Thoracic aorta (tissue), 2 donors: ENCODE results near the gene LDLRAD4. TPM values are rescaled to one million over a fixed set of nuclear protein-coding genes. Genes with fewer than 3 reads are reported as not detected.
"Not testable (repeated sequence)": the region's sequence is repeated elsewhere in the genome, so short reads cannot be mapped to it uniquely, and the experiment has no call there.

ENCODE experiments used
- ATAC-seq: fragments of 150-250 bp; one replicate; pipeline ENCODE4 v1.8.0; 2017; ENCODE audit warnings: low read depth; ENCODE audit not compliant: insufficient number of reproducible peaks, low FRiP score
- DNase-seq: peaks from one replicate; pipeline ENCODE4 v3.0.0-alpha.2; 2020; ENCODE audit warnings: low spot score
- H3K27ac ChIP-seq, 2 donors: fragments of 200-600 bp; sonication (generic); 1 replicate in 1 of 2; 2 replicates in 1 of 2; pipeline ENCODE4 v1.5.1; 2016; ENCODE audit warnings: mild to moderate bottlenecking in 2 of 2, moderate library complexity in 2 of 2
- H3K27me3 ChIP-seq: fragments of 200-600 bp; sonication (generic); replicated peaks from 2 replicates; pipeline ENCODE4 v1.6.0; 2016; ENCODE audit warnings: mild to moderate bottlenecking; ENCODE audit not compliant: insufficient read depth
- H3K36me3 ChIP-seq: fragments of 200-600 bp; sonication (generic); one replicate; pipeline ENCODE4 v1.5.1; 2016
- H3K4me1 ChIP-seq, 2 donors: fragments of 200-600 bp; sonication (generic); 1 replicate in 1 of 2; 2 replicates in 1 of 2; pipeline versions ENCODE4 v1.5.1 to v1.6.0; 2016; ENCODE audit warnings: low read depth in 2 of 2, mild to moderate bottlenecking in 1 of 2; ENCODE audit not compliant: control insufficient read depth in 1 of 2
- H3K4me3 ChIP-seq: fragments of 200-600 bp; sonication (generic); 2 replicates; pipeline ENCODE4 v1.5.1; 2016; ENCODE audit warnings: mild to moderate bottlenecking
- H3K9me3 ChIP-seq: fragments of 200-600 bp; sonication (generic); 2 replicates; pipeline ENCODE4 v1.5.1; 2016
- CTCF ChIP-seq: fragments of 200-600 bp; sonication (generic); IDR thresholded peaks from one replicate; pipeline ENCODE4 v1.5.1; 2019; ENCODE audit warnings: antibody characterized with exemption
- total RNA-seq, 2 donors: library from RNA; depleted of rRNA; stranded (reverse); fragments of >200 nt; gene quantifications; one replicate each; pipeline versions ENCODE4 v1.1.0 to v1.2.3, GENCODE V29; 2016

Gene LDLRAD4
- total RNA-seq, 2 donors from 2014 or later = 98.4 to 135 TPM

GRCh38 chr18:13661779-13662256 is 443.3 kb downstream of the LDLRAD4 start:
- peaks cover 17 to 45% of the 10 kb centered on the region in 2 donors for H3K4me1 ChIP-seq
- DNase-seq = no peak
- no peak overlapping the region for H3K27ac ChIP-seq
- no peaks in the 10 kb centered on the region for H3K27me3 ChIP-seq
- H3K36me3 ChIP-seq = no peaks in the 10 kb centered on the region
- TF ChIP-seq CTCF = no peak
- no peak overlapping the region for H3K4me3 ChIP-seq
- ATAC-seq = no peak
- H3K9me3 ChIP-seq = no peaks in the 10 kb centered on the region

GRCh38 chr18:13672657-13673056 is 454.1 kb downstream of the LDLRAD4 start:
- TF ChIP-seq CTCF = no peak
- ATAC-seq (no peak), DNase-seq (no peak)
- peak overlapping the region; percentile 3 for H3K4me3 ChIP-seq
- H3K27me3 ChIP-seq = no peaks in the 10 kb centered on the region
- H3K27ac ChIP-seq = peak overlapping the region in 1 of 2 donors; percentile 65
- no peaks in the 10 kb centered on the region for H3K9me3 ChIP-seq
- H3K36me3 ChIP-seq = no peaks in the 10 kb centered on the region
- peaks cover 8 to 14% of the 10 kb centered on the region in 2 donors for H3K4me1 ChIP-seq

GRCh38 chr18:13676471-13676870 is 457.9 kb downstream of the LDLRAD4 start:
- H3K36me3 ChIP-seq = no peaks in the 10 kb centered on the region
- no peaks in the 10 kb centered on the region for H3K27me3 ChIP-seq
- TF ChIP-seq CTCF = no peak
- no peak overlapping the region for H3K4me3 ChIP-seq
- no peak for DNase-seq
- H3K27ac ChIP-seq = no peak overlapping the region
- no peak for ATAC-seq
- peaks cover 30 to 32% of the 10 kb centered on the region in 2 donors for H3K4me1 ChIP-seq
- no peaks in the 10 kb centered on the region for H3K9me3 ChIP-seq

- not testable (repeated sequence) for H3K36me3 ChIP-seq, H3K27me3 ChIP-seq, ATAC-seq, DNase-seq, H3K4me3 ChIP-seq, H3K9me3 ChIP-seq
- H3K27ac ChIP-seq = peak overlapping the region in 1 of 2 donors; percentile 51
- H3K4me1 ChIP-seq = peaks cover 22 to 27% of the 10 kb centered on the region in 2 donors
Measured at GRCh38 chr18:13677350-13677749, 458.8 kb downstream of the LDLRAD4 start.

GRCh38 chr18:13680612-13681011 is 462.1 kb downstream of the LDLRAD4 start:
- peak; percentile 59 for TF ChIP-seq CTCF
- Histone ChIP-seq H3K9me3 (no peaks in the 10 kb centered on the region), H3K4me3 (no peak overlapping the region), H3K27ac (no peak overlapping the region), H3K4me1 (peaks cover 18 to 31% of the 10 kb centered on the region in 2 donors), H3K27me3 (no peaks in the 10 kb centered on the region), H3K36me3 (no peaks in the 10 kb centered on the region)
- DNase-seq (no peak), ATAC-seq (no peak)

- ATAC-seq = no peak
- no peak overlapping the region for H3K27ac ChIP-seq
- no peak overlapping the region for H3K4me3 ChIP-seq
- no peak for DNase-seq
- no peak for TF ChIP-seq CTCF
- peaks cover 18 to 34% of the 10 kb centered on the region in 2 donors for H3K4me1 ChIP-seq
- H3K36me3 ChIP-seq = no peaks in the 10 kb centered on the region
- H3K27me3 ChIP-seq = no peaks in the 10 kb centered on the region
- no peaks in the 10 kb centered on the region for H3K9me3 ChIP-seq
Measured at GRCh38 chr18:13681701-13682100, 463.1 kb downstream of the LDLRAD4 start.
